Progenitor cell of endocrine pancreas (in vitro differentiated cells): ENCODE data around the gene PPP1R1C. TPM values are rescaled to one million over a fixed set of nuclear protein-coding genes. Genes with fewer than 3 reads are reported as not detected.

ENCODE experiments used
- DNase-seq: peaks from one replicate; pipeline ENCODE4 v3.0.0; 2021; ENCODE audit warnings: low spot score; ENCODE audit not compliant: unreplicated experiment
- H3K27ac Mint-ChIP-seq: 2 replicates; pipeline ENCODE4 v1.8.0; 2021; ENCODE audit warnings: mild to moderate bottlenecking, moderate library complexity, mixed read lengths
- H3K27me3 Mint-ChIP-seq: 2 replicates; pipeline ENCODE4 v1.8.0; 2021; ENCODE audit warnings: mixed read lengths
- H3K36me3 Mint-ChIP-seq: 2 replicates; pipeline ENCODE4 v1.8.0; 2022; ENCODE audit warnings: mixed read lengths; ENCODE audit not compliant: insufficient read depth
- H3K4me1 Mint-ChIP-seq: 2 replicates; pipeline ENCODE4 v1.8.0; 2021; ENCODE audit warnings: low read depth, mixed read lengths
- H3K4me3 Mint-ChIP-seq: 2 replicates; pipeline ENCODE4 v1.8.0; 2021; ENCODE audit warnings: low read depth, mild to moderate bottlenecking, moderate library complexity, mixed read lengths
- H3K9me3 Mint-ChIP-seq: 2 replicates; pipeline ENCODE4 v1.8.0; 2021; ENCODE audit warnings: low read depth, mixed read lengths
- total RNA-seq: library from RNA; stranded (reverse); gene quantifications from 2 replicates; pipeline ENCODE4 v1.2.1, GENCODE V29; 2021
- TF ChIP-seq, protein P1 (sequence below): fragments of 200-600 bp; sonication (generic); IDR thresholded peaks from one replicate; pipeline ENCODE4 v1.5.0; 2021; ENCODE audit warnings: antibody characterized with exemption, mild to moderate bottlenecking; ENCODE audit not compliant: unreplicated experiment

Gene PPP1R1C
- total RNA-seq, 1 donor from 2014 or later, result 5.6 TPM

DNA sequence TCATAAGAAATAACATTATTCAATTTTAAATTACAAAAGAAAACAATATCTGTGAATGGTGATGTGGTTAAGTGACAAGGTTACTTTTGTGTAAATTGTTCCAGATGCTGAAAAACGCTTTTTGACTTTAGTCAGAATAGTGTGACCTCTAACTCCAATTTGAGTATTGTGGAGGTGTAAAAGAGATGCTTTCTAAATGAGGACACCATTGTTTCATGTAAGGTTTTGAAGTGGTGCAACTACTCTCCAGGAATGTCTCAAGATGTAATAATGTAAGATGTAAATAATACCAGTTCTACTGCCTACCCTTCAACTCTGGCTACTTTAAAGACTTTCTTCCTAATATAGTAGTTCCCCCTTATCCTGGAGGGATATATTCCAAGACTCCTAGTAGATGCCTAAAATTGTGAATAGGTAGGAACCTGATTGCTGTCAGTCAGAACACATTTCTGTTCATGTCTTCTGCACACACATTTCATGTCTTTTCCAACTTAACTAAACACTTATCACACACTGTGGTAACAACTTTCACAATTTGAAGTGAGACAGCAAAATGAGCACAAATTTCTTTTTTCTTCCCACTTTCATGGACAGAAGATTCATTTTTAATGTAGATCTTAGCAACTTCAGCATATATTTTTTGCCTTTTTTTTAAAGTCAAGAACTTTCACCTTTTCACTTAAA is 39.1 kb upstream of the PPP1R1C start:
- H3K4me1 Mint-ChIP-seq, result peaks cover 35% of the 10 kb centered on the region
- H3K27me3 Mint-ChIP-seq, result no peaks in the 10 kb centered on the region
- no peaks in the 10 kb centered on the region for H3K36me3 Mint-ChIP-seq
- peak overlapping the region; percentile 37 for H3K27ac Mint-ChIP-seq
- no peak overlapping the region for H3K4me3 Mint-ChIP-seq
- no peak for DNase-seq
- peaks cover 7% of the 10 kb centered on the region for H3K9me3 Mint-ChIP-seq
- TF ChIP-seq, protein P1, sequence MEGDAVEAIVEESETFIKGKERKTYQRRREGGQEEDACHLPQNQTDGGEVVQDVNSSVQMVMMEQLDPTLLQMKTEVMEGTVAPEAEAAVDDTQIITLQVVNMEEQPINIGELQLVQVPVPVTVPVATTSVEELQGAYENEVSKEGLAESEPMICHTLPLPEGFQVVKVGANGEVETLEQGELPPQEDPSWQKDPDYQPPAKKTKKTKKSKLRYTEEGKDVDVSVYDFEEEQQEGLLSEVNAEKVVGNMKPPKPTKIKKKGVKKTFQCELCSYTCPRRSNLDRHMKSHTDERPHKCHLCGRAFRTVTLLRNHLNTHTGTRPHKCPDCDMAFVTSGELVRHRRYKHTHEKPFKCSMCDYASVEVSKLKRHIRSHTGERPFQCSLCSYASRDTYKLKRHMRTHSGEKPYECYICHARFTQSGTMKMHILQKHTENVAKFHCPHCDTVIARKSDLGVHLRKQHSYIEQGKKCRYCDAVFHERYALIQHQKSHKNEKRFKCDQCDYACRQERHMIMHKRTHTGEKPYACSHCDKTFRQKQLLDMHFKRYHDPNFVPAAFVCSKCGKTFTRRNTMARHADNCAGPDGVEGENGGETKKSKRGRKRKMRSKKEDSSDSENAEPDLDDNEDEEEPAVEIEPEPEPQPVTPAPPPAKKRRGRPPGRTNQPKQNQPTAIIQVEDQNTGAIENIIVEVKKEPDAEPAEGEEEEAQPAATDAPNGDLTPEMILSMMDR, result no peak

DNA sequence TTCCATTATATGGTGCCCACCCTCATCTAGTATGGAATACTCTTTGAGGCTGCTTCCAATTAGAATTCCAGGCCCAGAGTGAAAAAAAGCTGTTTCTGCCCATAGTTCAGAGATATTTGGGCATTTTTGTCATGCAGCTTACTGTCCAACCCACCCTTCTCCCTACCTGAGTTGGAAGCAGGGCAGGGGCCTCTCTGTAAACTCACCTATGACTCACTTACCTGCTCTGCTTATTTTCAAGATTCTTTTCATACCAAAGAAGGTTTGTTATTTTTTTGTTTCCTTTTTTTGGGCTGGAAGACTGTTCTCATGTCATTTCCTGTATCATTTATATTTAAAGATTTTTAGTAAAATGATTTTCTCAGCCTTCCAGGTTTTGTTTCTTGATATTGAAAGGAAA is 38.4 kb upstream of the PPP1R1C start:
- H3K9me3 Mint-ChIP-seq, result peaks cover 3% of the 10 kb centered on the region
- H3K27me3 Mint-ChIP-seq, result no peaks in the 10 kb centered on the region
- TF ChIP-seq, protein P1, result no peak
- no peak overlapping the region for H3K27ac Mint-ChIP-seq
- H3K4me3 Mint-ChIP-seq, result no peak overlapping the region
- H3K36me3 Mint-ChIP-seq, result no peaks in the 10 kb centered on the region
- no peak for DNase-seq
- H3K4me1 Mint-ChIP-seq, result peaks cover 32% of the 10 kb centered on the region

DNA sequence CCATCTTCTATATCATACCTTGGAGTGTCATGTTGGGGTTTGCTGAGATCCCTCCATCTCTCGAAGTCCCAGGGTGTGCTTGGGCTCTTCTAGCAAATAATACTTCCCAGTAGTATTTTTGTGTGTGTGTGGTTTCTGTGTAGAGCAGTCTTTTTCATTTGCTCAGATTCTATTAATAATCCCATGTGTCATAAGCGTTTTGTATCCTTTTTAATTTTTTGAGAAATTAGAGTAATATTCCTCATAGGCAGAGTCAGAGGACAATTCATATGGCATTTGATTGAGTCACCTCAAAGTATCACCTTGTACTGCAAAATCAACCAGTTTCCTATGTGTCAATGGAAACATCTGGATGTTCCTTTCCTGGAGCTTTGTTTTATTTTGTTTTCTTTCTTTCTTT is 37.4 kb upstream of the PPP1R1C start:
- Mint-ChIP-seq H3K27me3 (no peaks in the 10 kb centered on the region), H3K27ac (no peak overlapping the region), H3K4me1 (peaks cover 24% of the 10 kb centered on the region)

DNA sequence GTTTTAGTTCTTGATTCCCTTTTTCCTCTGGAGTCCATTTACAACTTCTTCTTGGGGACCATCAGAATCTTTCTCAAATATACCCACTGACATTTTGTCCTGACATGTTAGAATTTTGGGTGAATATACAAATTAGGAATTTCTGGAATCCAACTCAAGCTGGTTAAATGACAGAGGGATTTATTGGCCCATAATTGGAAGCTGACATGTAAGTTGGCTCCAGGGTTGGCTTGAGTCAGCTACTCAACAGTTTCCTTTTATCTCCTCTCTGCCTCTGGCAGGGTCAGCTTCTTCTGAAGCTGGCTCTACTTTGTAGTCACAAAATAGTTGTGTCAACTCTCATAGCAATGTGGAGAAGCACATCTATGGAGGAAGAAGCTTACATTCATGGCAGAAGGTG is 36.6 kb upstream of the PPP1R1C start:
- Mint-ChIP-seq H3K27me3 (no peaks in the 10 kb centered on the region), H3K4me1 (peaks cover 15% of the 10 kb centered on the region), H3K36me3 (no peaks in the 10 kb centered on the region), H3K9me3 (peaks cover 3% of the 10 kb centered on the region), H3K27ac (no peak overlapping the region), H3K4me3 (no peak overlapping the region)
- TF ChIP-seq, protein P1, result no peak
- no peak for DNase-seq

More for the DNA sequence above, 37.4 kb upstream of the PPP1R1C start:
- Mint-ChIP-seq H3K9me3 (peaks cover 3% of the 10 kb centered on the region), H3K4me3 (no peak overlapping the region), H3K36me3 (no peaks in the 10 kb centered on the region)
- TF ChIP-seq, protein P1, result no peak
- no peak for DNase-seq

DNA sequence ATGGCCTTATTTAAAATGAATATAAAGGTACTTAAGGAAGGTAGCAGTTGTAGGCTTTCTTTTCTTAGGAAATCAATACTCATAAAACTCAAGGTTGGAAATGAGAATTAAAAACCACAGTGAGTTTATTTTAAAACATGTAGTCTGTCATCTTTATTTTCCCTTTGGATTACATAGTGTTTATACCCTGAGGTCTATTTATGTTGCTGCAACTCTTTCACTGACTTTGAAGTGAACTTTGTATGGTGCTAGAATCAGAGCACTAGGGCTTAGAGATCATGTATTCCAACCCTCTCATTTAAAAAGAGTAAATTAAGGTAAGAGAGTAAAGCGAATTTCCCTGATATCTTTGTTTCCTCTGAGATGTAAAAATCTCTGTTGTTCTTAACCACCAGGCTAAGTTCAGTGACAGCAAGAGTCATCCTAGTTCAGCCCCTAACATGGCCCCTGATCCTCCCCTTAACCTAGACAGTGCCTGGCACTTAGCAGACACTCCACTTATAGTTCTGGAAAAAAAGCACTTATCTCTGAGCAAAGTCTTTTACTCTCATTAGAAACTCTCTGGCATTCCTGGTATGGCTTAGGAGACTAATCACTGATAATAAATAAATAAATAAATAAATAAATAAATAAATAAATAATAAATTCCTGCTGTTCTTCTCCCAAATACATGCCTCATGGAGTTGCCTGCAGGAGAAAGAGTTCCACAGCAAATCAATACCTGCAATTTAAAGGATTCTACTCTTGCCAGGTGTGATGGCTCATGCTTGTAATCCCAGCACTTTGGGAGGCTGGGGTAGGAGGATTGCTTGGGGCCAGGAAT is 33.0 kb upstream of the PPP1R1C start:
- no peaks in the 10 kb centered on the region for H3K36me3 Mint-ChIP-seq
- peaks cover 5% of the 10 kb centered on the region for H3K4me1 Mint-ChIP-seq
- peaks cover under 1% of the 10 kb centered on the region for H3K9me3 Mint-ChIP-seq
- no peak overlapping the region for H3K27ac Mint-ChIP-seq
- peak overlapping the region; percentile 27 for H3K4me3 Mint-ChIP-seq
- H3K27me3 Mint-ChIP-seq, result no peaks in the 10 kb centered on the region
- TF ChIP-seq, protein P1, result no peak
- DNase-seq, result no peak
